ENCODE data around the gene UTS2R.
A peak's percentile ranks its signal among the peaks of the same experiment; 100 is the strongest.
"Not testable (repeated sequence)": the region's sequence is repeated elsewhere in the genome, so short reads cannot be mapped to it uniquely, and the experiment has no call there.

Gene UTS2R

DNA sequence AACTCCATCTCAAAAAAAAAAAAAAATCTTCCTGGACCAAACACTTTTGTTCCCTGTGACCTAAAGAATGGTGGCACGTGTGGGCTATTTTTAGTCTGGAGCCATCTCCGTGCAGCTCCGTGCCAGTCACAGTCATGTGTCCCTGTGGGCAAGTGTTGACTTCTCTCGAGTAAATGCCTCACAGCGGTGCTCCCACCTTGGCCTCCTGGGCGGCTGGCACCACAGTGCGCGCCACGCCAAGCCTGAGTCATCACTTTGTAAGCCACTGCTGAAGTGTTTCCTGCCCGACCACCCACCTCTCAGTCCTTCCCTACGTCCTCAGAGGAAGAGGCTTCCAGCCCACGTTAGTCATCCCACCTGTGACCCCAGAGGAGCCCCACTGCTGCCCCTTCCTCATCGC, 35.7 kb downstream of the UTS2R start:
- H3K9me3 Mint-ChIP-seq = no peaks in the 10 kb centered on the region
- peaks cover 55% of the 10 kb centered on the region for H3K36me3 Mint-ChIP-seq (ENCODE audit: low read depth)
- no peak for DNase-seq
- H3K4me1 Mint-ChIP-seq (ENCODE audit: low read depth) = peaks cover 8% of the 10 kb centered on the region
- H3K27ac Mint-ChIP-seq = peak overlapping the region; percentile 61
- H3K27me3 Mint-ChIP-seq = no peaks in the 10 kb centered on the region
- no peak overlapping the region for H3K4me3 Mint-ChIP-seq

DNA sequence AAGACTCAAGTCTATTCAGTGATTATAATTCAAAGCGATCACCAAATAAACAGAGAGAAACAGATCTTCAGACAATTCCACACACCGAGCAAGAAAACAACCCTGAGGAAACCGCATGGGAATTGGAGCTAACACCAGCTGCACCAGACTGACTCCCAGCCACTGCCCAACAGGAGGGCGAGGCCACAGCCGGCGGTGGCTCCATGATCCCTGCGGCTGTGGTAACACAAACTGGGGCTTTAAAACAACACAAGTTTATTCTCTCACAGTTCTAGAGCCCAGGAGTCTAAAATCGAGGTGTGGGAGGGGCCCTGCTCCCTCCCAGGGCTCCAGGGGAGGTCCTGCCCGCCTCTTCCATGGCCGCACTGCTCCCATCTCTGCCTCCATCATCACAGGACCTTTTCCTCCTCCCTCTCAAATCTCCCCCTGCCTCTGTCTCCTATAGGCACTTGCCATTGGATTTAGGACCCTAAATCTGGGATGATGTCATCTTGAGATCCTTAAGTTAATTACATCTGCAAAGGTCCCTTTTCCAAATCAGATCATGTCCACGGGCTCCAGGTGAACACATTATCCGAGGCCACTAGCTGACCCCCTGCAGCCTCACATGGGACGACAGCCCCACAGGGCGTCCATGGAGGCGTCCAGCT, 36.8 kb downstream of the UTS2R start:
- no peak overlapping the region for H3K4me3 Mint-ChIP-seq
- H3K27me3 Mint-ChIP-seq = no peaks in the 10 kb centered on the region
- peaks cover 49% of the 10 kb centered on the region for H3K36me3 Mint-ChIP-seq (ENCODE audit: low read depth)
- H3K4me1 Mint-ChIP-seq (ENCODE audit: low read depth) = peaks cover 6% of the 10 kb centered on the region
- no peak for DNase-seq
- no peak overlapping the region for H3K27ac Mint-ChIP-seq
- H3K9me3 Mint-ChIP-seq = no peaks in the 10 kb centered on the region

- Mint-ChIP-seq H3K4me3 (no peak overlapping the region), H3K36me3 (ENCODE audit: low read depth) (peaks cover 45% of the 10 kb centered on the region), H3K9me3 (no peaks in the 10 kb centered on the region), H3K4me1 (ENCODE audit: low read depth) (peaks cover 6% of the 10 kb centered on the region), H3K27ac (no peak overlapping the region), H3K27me3 (no peaks in the 10 kb centered on the region)
- no peak for DNase-seq
Observed at GRCh38 chr17:82408938-82409318, 37.4 kb downstream of the UTS2R start.

GRCh38 chr17:82410014-82410716, 38.6 kb downstream of the UTS2R start:
- DNase-seq = no peak
- H3K27me3 Mint-ChIP-seq = no peaks in the 10 kb centered on the region
- H3K4me1 Mint-ChIP-seq (ENCODE audit: low read depth) = peaks cover 16% of the 10 kb centered on the region
- no peak overlapping the region for H3K27ac Mint-ChIP-seq
- no peaks in the 10 kb centered on the region for H3K9me3 Mint-ChIP-seq
- no peak overlapping the region for H3K4me3 Mint-ChIP-seq
- H3K36me3 Mint-ChIP-seq (ENCODE audit: low read depth) = peaks cover 48% of the 10 kb centered on the region

DNA sequence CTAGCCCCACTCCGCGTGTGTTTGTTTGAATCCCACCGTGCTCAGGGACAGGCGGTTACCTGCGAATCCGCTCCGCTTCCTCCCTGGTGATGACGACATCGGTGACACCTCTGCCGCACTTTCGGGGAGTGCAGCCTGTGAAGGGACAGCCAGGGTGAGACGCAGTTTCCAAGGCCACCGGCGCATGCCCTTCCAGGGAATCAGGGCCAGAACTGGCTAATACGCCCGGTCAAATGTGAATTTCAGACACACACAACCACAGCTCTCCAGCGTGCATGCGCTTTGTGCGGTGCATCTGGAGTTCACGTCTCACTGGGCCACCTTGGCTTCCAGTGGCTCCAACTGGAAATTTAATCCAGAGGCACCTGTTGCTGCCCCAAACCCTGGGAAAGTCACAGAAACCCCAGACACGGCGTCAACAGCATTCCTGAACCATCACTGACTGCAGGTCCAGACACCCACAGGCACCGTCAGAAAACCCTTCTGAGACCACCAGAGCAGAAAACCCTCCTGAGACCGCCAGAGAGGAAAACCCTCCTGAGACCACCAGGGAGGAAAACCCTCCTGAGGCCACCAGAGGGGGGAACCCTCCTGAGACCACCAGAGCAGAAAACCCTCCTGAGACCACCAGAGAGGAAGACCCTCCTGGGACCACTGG, 40.0 kb downstream of the UTS2R start:
- no peaks in the 10 kb centered on the region for H3K9me3 Mint-ChIP-seq
- no peaks in the 10 kb centered on the region for H3K27me3 Mint-ChIP-seq
- no peak overlapping the region for H3K27ac Mint-ChIP-seq
- H3K4me3 Mint-ChIP-seq = no peak overlapping the region
- H3K36me3 Mint-ChIP-seq (ENCODE audit: low read depth) = peaks cover 42% of the 10 kb centered on the region
- H3K4me1 Mint-ChIP-seq (ENCODE audit: low read depth) = peaks cover 19% of the 10 kb centered on the region
- DNase-seq = no peak

- not testable (repeated sequence) for H3K27ac Mint-ChIP-seq
Observed at GRCh38 chr17:82412081-82412480, 40.5 kb downstream of the UTS2R start.

GRCh38 chr17:82412535-82413520, 41.3 kb downstream of the UTS2R start:
- no peak overlapping the region for H3K4me3 Mint-ChIP-seq
- peaks cover 16% of the 10 kb centered on the region for H3K4me1 Mint-ChIP-seq (ENCODE audit: low read depth)
- no peak overlapping the region for H3K27ac Mint-ChIP-seq
- DNase-seq = no peak
- no peaks in the 10 kb centered on the region for H3K9me3 Mint-ChIP-seq
- peaks cover 37% of the 10 kb centered on the region for H3K36me3 Mint-ChIP-seq (ENCODE audit: low read depth)
- H3K27me3 Mint-ChIP-seq = no peaks in the 10 kb centered on the region

More at GRCh38 chr17:82412081-82412480, 40.5 kb downstream of the UTS2R start:
- H3K9me3 Mint-ChIP-seq, H3K4me3 Mint-ChIP-seq, H3K27me3 Mint-ChIP-seq, DNase-seq: not testable (repeated sequence)
- Mint-ChIP-seq H3K36me3 (ENCODE audit: low read depth) (peaks cover 42% of the 10 kb centered on the region), H3K4me1 (ENCODE audit: low read depth) (peaks cover 19% of the 10 kb centered on the region)

- DNase-seq = peak; percentile 80
- peaks cover 25% of the 10 kb centered on the region for H3K36me3 Mint-ChIP-seq (ENCODE audit: low read depth)
- H3K9me3 Mint-ChIP-seq = no peaks in the 10 kb centered on the region
- no peak overlapping the region for H3K4me3 Mint-ChIP-seq
- H3K27me3 Mint-ChIP-seq = no peaks in the 10 kb centered on the region
- H3K4me1 Mint-ChIP-seq (ENCODE audit: low read depth) = peaks cover 25% of the 10 kb centered on the region
- H3K27ac Mint-ChIP-seq = no peak overlapping the region
Observed at GRCh38 chr17:82414548-82415281, 43.1 kb downstream of the UTS2R start.

DNA sequence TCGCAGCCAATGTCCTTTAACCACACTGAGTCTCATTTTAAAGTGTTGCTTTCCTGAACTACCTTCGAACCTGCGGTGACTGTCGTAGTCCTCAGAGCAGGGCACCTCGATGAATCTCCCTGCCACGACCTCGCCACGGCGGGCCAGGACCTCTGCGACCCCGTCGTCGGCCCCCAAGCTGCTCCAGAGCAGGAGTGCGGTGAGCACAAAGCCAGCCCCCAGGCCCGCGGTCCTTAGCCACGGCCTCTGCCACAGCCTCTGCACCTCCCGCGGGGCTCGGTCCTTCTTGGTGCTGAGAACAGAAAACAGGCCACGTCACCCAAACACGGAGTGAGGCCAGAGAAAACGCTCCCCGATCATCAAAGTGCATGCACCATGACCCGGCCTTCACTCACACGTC, 43.8 kb downstream of the UTS2R start:
- no peaks in the 10 kb centered on the region for H3K9me3 Mint-ChIP-seq
- H3K36me3 Mint-ChIP-seq (ENCODE audit: low read depth) = peaks cover 31% of the 10 kb centered on the region
- no peaks in the 10 kb centered on the region for H3K27me3 Mint-ChIP-seq
- DNase-seq = no peak
- peaks cover 31% of the 10 kb centered on the region for H3K4me1 Mint-ChIP-seq (ENCODE audit: low read depth)
- H3K4me3 Mint-ChIP-seq = no peak overlapping the region
- H3K27ac Mint-ChIP-seq = no peak overlapping the region

- Mint-ChIP-seq H3K27ac (no peak overlapping the region), H3K4me3 (no peak overlapping the region), H3K9me3 (no peaks in the 10 kb centered on the region), H3K4me1 (ENCODE audit: low read depth) (peaks cover 31% of the 10 kb centered on the region), H3K27me3 (no peaks in the 10 kb centered on the region), H3K36me3 (ENCODE audit: low read depth) (peaks cover 34% of the 10 kb centered on the region)
- DNase-seq = no peak
Observed at GRCh38 chr17:82415786-82416185, 44.2 kb downstream of the UTS2R start.

DNA sequence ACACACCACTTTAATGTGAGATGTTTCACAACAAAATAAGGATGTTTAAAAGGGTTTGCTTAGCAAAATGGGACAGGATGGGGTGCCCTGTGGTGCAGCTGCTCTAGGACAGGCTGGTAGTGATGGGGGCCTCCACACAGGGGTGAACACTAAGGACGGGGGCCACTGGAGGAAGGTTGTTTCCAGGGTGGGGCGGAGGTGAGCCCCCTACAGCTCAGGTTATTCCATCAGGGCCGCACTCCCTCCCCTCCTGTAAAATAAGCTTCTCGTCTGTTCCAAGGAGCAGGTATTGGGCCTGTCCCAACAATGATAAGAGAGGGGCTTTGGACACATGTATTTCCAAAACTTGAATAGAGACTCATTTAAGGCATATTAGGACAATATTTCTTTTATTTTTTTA, 44.7 kb downstream of the UTS2R start:
- Mint-ChIP-seq H3K27ac (no peak overlapping the region), H3K9me3 (no peaks in the 10 kb centered on the region), H3K4me3 (no peak overlapping the region), H3K36me3 (ENCODE audit: low read depth) (peaks cover 39% of the 10 kb centered on the region), H3K27me3 (no peaks in the 10 kb centered on the region), H3K4me1 (ENCODE audit: low read depth) (peaks cover 32% of the 10 kb centered on the region)
- DNase-seq = no peak

DNA sequence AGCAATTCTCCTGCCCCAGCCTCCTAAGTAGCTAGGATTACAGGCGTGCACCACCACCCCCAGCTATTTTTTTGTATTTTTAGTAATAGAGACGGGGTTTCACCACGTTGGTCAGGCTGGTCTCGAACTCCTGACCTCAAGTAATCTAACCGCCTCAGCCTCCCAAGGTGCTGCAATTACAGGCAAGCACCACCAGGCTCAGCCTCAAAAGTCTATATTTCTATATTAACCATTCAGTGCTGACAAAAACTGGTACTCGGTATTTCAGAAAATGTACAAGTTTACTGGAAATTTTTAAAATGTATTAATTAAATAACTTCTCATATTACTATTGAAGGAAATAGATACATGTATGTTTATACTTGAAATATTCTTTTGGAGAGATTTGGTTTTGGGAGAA, 45.2 kb downstream of the UTS2R start:
- H3K27ac Mint-ChIP-seq = no peak overlapping the region
- peaks cover 38% of the 10 kb centered on the region for H3K36me3 Mint-ChIP-seq (ENCODE audit: low read depth)
- H3K4me3 Mint-ChIP-seq = no peak overlapping the region
- no peak for DNase-seq
- no peaks in the 10 kb centered on the region for H3K9me3 Mint-ChIP-seq
- no peaks in the 10 kb centered on the region for H3K27me3 Mint-ChIP-seq
- H3K4me1 Mint-ChIP-seq (ENCODE audit: low read depth) = peaks cover 32% of the 10 kb centered on the region

- peak within 1 kb of the TSS; percentile 83 for H3K27ac Mint-ChIP-seq
- peaks cover 46% of the 10 kb centered on the region for H3K36me3 Mint-ChIP-seq (ENCODE audit: low read depth)
- H3K4me3 Mint-ChIP-seq = peak within 1 kb of the TSS; percentile 81
- no peaks in the 10 kb centered on the region for H3K27me3 Mint-ChIP-seq
- DNase-seq = peak; percentile 95
- H3K9me3 Mint-ChIP-seq = no peaks in the 10 kb centered on the region
- peaks cover 32% of the 10 kb centered on the region for H3K4me1 Mint-ChIP-seq (ENCODE audit: low read depth)
Observed at GRCh38 chr17:82418001-82418986, 46.7 kb downstream of the UTS2R start, which contains the start of the genes HEXD and OGFOD3. HEXD (plus strand) TSS chr17:82418347; CDS start chr17:82419800, 1,453 bp downstream. OGFOD3 (minus strand) TSS chr17:82418586; CDS start chr17:82418485, 101 bp downstream.
